Activated CD8-positive, alpha-beta memory T cell treated with anti-CD3 and anti-CD28 coated beads, Interleukin-2, amount 50 U/mL, for 1 hour (primary cell): Measurements from ENCODE around the gene CEP19.

ENCODE experiments used
- DNase-seq: peaks from one replicate; pipeline ENCODE4 v3.0.0-alpha.2; 2020; ENCODE audit errors: extremely low read depth

Gene CEP19

DNA sequence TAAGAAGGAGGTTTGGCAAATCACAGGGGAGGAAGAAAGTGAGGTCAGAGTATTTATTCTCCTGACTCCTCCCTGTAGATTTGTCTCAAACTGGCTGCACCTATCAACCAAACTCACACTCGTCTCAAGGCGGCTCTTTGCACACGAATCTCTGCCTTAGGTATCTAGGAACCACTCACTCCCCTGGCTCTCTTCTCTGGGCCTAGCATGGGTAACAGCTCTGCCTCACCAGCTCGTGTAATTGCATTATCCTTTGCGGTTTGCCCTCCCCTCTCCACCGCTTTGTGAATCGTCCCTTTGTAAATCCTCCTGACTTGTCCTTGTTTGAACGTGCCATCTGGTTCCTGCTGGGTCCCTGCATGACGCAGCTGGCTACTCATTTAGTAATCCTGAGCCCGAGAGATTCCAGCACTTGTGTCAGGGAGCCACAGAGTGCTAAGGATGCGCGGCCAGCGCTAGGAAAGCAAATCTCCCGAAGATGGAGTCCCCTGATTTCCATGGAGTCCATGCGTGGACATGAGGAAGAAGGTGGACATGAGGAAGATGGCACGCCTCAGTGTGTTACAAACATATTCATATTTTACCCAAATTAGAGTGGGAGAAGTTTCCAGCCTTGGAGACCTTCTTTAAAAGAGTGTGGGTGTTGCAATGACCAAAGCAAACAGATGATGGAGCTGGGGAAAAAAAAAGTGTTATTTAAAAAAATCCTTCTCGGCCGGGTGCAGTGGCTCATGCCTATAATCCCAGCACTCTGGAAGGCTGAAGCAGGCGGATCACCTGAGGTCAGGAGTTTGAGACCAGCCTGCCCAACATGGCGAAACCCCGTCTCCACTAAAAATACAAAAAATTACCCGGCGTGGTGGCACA, 45.8 kb downstream of the CEP19 start:
- no peak for DNase-seq

DNA sequence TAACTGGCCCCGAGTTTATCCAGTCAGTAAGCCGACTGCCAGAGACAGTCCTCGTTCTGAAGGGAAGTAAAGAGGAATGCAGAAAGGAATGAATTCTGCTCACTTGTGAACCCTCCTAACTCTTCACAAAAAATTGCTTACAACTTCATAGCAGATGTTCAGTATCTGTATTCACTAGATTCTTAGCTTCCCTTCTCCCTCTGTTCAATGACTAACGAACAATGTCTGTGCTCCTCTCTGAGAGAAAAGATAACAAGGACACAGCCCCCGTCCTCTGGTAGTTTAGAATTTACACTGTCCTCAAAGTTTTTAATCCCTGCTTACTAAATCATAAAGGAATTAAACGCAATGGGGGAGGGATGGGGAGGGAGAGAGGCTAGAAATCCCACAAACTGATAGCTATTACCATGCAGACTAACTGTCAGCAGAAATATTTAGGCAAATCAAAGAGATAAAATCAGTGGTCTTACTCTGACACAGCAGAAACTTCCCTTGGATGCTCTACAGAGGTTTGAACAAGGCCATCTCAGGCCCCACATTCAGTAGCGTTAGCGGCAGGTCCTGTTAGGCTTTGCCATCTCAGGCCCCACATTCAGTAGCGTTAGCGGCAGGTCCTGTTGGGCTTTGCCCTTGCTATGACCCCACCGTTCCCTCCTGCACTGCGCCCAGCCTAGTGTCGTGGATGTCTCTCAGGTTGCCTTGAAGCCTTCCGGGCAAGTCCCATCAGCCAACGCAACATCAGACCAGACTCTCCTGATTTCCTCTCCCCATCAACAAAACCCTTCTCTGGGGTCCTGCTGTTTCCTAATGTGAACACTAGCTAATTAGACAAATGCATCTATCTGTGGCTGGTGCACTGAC, 49.1 kb downstream of the CEP19 start:
- DNase-seq, result no peak

DNA sequence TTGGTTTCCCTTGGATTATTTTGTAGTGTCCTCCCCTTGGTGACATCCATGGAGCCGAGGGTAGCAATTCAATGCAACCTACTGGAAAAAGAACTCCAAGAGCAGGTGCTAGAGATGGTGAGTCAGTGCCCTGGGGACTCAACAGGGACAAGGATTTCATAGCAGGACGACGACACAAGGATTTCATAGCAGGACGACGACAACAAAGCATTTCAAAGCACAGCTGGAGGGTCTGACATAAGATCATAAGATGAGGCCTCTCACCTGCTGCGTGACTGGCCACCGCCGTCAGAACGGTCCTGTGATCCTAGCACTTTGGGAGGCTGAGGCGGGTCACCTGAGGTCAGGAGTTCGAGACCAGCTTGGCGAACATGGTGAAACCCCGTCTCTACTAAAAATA, 50.0 kb downstream of the CEP19 start:
- no peak for DNase-seq

DNA sequence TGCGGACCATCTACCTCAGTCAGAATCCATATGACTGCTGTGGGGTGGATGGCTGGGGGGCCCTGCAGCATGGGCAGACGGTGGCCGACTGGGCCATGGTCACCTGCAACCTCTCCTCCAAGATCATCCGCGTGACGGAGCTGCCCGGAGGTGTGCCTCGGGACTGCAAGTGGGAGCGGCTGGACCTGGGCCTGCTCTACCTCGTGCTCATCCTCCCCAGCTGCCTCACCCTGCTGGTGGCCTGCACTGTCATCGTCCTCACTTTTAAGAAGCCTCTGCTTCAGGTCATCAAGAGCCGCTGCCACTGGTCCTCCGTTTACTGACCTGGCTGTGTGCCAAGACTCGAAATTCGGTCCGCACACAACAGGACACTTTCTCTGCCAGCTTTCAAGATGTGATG, 50.6 kb downstream of the CEP19 start:
- no peak for DNase-seq

- no peak for DNase-seq
Observed at GRCh38 chr3:196660381-196661166, 51.5 kb downstream of the CEP19 start.

GRCh38 chr3:196659901-196660351, 52.1 kb downstream of the CEP19 start:
- no peak for DNase-seq
